DOHH2 (cell line): ENCODE measurements around the gene YIPF3.
"Not testable (repeated sequence)": the region's sequence is repeated elsewhere in the genome, so short reads cannot be mapped to it uniquely, and the experiment has no call there.

ENCODE experiments used
- H3F3A ChIP-seq: fragments of 200-600 bp; sonication (generic), shearing (Covaris generic); 2 replicates; pipeline ENCODE4 v1.6.0; 2016; ENCODE audit warnings: antibody characterized with exemption, mild to moderate bottlenecking; ENCODE audit not compliant: control insufficient read depth, insufficient read depth
- H3K27ac ChIP-seq: fragments of 200-600 bp; sonication (generic); 2 replicates; pipeline ENCODE4 v1.5.1; 2014; ENCODE audit warnings: low read depth, mild to moderate bottlenecking, low read length, moderate library complexity
- H3K27me3 ChIP-seq: fragments of 200-600 bp; sonication (generic); 2 replicates; pipeline ENCODE4 v1.6.1; 2014; ENCODE audit warnings: mild to moderate bottlenecking, low read length, mixed read lengths; ENCODE audit not compliant: control insufficient read depth
- H3K36me3 ChIP-seq: fragments of 200-600 bp; sonication (generic); 2 replicates; pipeline ENCODE4 v1.6.1; 2014; ENCODE audit warnings: mild to moderate bottlenecking, low read length, moderate library complexity, mixed read lengths; ENCODE audit not compliant: control insufficient read depth
- H3K4me1 ChIP-seq: fragments of 200-600 bp; sonication (generic); 2 replicates; pipeline ENCODE4 v1.6.1; 2014; ENCODE audit warnings: mild to moderate bottlenecking, low read length, mixed read lengths; ENCODE audit not compliant: control insufficient read depth
- H3K4me2 ChIP-seq: fragments of 200-600 bp; sonication (generic); 2 replicates; pipeline ENCODE4 v1.6.0; 2014; ENCODE audit warnings: mild to moderate bottlenecking, low read length, moderate library complexity
- H3K4me3 ChIP-seq: fragments of 200-600 bp; sonication (generic); 2 replicates; pipeline ENCODE4 v1.5.1; 2014; ENCODE audit warnings: mild to moderate bottlenecking, low read length, mixed read lengths
- H3K79me2 ChIP-seq: fragments of 200-600 bp; sonication (generic); 2 replicates; pipeline ENCODE4 v1.6.1; 2014; ENCODE audit warnings: mild to moderate bottlenecking, low read length, mixed read lengths; ENCODE audit not compliant: control insufficient read depth
- H3K9me2 ChIP-seq: fragments of 200-600 bp; sonication (generic); replicated peaks from 2 replicates; pipeline ENCODE4 v1.6.1; 2014; ENCODE audit warnings: mild to moderate bottlenecking, low read length, mixed read lengths; ENCODE audit not compliant: control insufficient read depth
- H3K9me3 ChIP-seq: fragments of 200-600 bp; sonication (generic); 2 replicates; pipeline ENCODE4 v1.6.1; 2014; ENCODE audit warnings: antibody characterized with exemption, low read length, mixed read lengths; ENCODE audit not compliant: control insufficient read depth, insufficient read depth
- H4K20me1 ChIP-seq: fragments of 200-600 bp; sonication (generic); 2 replicates; pipeline ENCODE4 v1.6.0; 2014; ENCODE audit warnings: low read depth, mild to moderate bottlenecking, antibody characterized with exemption, low read length, moderate library complexity; ENCODE audit not compliant: control insufficient read depth, insufficient read depth
- CTCF ChIP-seq: fragments of 200-600 bp; sonication (generic); IDR thresholded peaks from one replicate; pipeline ENCODE4 v1.5.1; 2014; ENCODE audit warnings: antibody characterized with exemption, mild to moderate bottlenecking, low read depth, low read length; ENCODE audit not compliant: poor library complexity, severe bottlenecking
- EZH2phosphoT487 ChIP-seq: fragments of 200-600 bp; sonication (generic); IDR thresholded peaks from 2 replicates; pipeline ENCODE4 v1.6.1; 2017; ENCODE audit warnings: borderline replicate concordance, mild to moderate bottlenecking, antibody characterized with exemption, low read length, moderate library complexity, mixed read lengths

Gene YIPF3

GRCh38 chr6:43544461-43544860 lies 27.7 kb upstream of the YIPF3 start:
- Histone ChIP-seq H3K79me2 (no peaks in the 10 kb centered on the region; the same call in 1 of the 2 replicates), H3K27ac (no peak overlapping the region)

GRCh38 chr6:43541774-43542471 lies 25.2 kb upstream of the YIPF3 start:
- H3K9me3 ChIP-seq = no peaks in the 10 kb centered on the region
- H3K79me2 ChIP-seq = no peaks in the 10 kb centered on the region; the same call in 1 of the 2 replicates
- H3K4me3 ChIP-seq = no peak overlapping the region
- H3K36me3 ChIP-seq = peaks cover 73% of the 10 kb centered on the region
- H3K27ac ChIP-seq = no peak overlapping the region
- H3K4me2 ChIP-seq = no peak overlapping the region
- H3K27me3 ChIP-seq = no peaks in the 10 kb centered on the region
- no peaks in the 10 kb centered on the region for H4K20me1 ChIP-seq
- H3F3A ChIP-seq = 0 out of 2 replicates have a peak, but pooled peaks cover 3% of the 10 kb centered on the region
- no peaks in the 10 kb centered on the region for H3K9me2 ChIP-seq
- no peaks in the 10 kb centered on the region for H3K4me1 ChIP-seq
- TF ChIP-seq EZH2phosphoT487 (no peak), CTCF (no peak)

More at GRCh38 chr6:43544461-43544860, 27.7 kb upstream of the YIPF3 start:
- Histone ChIP-seq H3K4me1 (no peaks in the 10 kb centered on the region), H3F3A (0 out of 2 replicates have a peak, but pooled peaks cover 3% of the 10 kb centered on the region), H3K4me3 (no peak overlapping the region), H3K9me3 (no peaks in the 10 kb centered on the region), H3K27me3 (no peaks in the 10 kb centered on the region), H3K9me2 (no peaks in the 10 kb centered on the region), H4K20me1 (no peaks in the 10 kb centered on the region), H3K4me2 (no peak overlapping the region), H3K36me3 (peaks cover 80% of the 10 kb centered on the region)
- TF ChIP-seq EZH2phosphoT487 (no peak), CTCF (no peak)

GRCh38 chr6:43540507-43540906 lies 23.8 kb upstream of the YIPF3 start:
- 0 out of 2 replicates have a peak, but pooled peaks cover 3% of the 10 kb centered on the region for H3F3A ChIP-seq
- no peak overlapping the region for H3K4me3 ChIP-seq
- H3K4me2 ChIP-seq = no peak overlapping the region
- H3K36me3 ChIP-seq = peaks cover 62% of the 10 kb centered on the region
- no peaks in the 10 kb centered on the region for H3K4me1 ChIP-seq
- no peaks in the 10 kb centered on the region; the same call in 1 of the 2 replicates for H3K79me2 ChIP-seq
- H3K27me3 ChIP-seq = no peaks in the 10 kb centered on the region
- H4K20me1 ChIP-seq = no peaks in the 10 kb centered on the region
- H3K9me2 ChIP-seq = no peaks in the 10 kb centered on the region
- H3K9me3 ChIP-seq = no peaks in the 10 kb centered on the region
- no peak overlapping the region for H3K27ac ChIP-seq
- TF ChIP-seq EZH2phosphoT487 (no peak), CTCF (no peak)

- H3K27me3 ChIP-seq, H3F3A ChIP-seq, H3K79me2 ChIP-seq, H3K9me3 ChIP-seq, H3K4me3 ChIP-seq, H3K27ac ChIP-seq, H3K9me2 ChIP-seq, H3K4me2 ChIP-seq, H4K20me1 ChIP-seq, H3K4me1 ChIP-seq: not testable (repeated sequence)
- peaks cover 57% of the 10 kb centered on the region for H3K36me3 ChIP-seq
Observed at GRCh38 chr6:43539409-43539808, 22.7 kb upstream of the YIPF3 start.

GRCh38 chr6:43538986-43539385 lies 22.3 kb upstream of the YIPF3 start:
- H3K9me3 ChIP-seq, H4K20me1 ChIP-seq, H3K27ac ChIP-seq, H3K4me3 ChIP-seq, H3F3A ChIP-seq, H3K4me1 ChIP-seq, H3K27me3 ChIP-seq, H3K4me2 ChIP-seq, H3K9me2 ChIP-seq, H3K79me2 ChIP-seq: not testable (repeated sequence)
- H3K36me3 ChIP-seq = peaks cover 59% of the 10 kb centered on the region
